SK-N-MC (cell line): ENCODE results near the gene COPB1.

Source experiments
- EZH2 ChIP-seq: fragments of 200-600 bp; sonication (generic); IDR thresholded peaks from one replicate; pipeline ENCODE4 v1.6.1; 2017; ENCODE audit warnings: antibody characterized with exemption
- FOXP2 ChIP-seq: optimal IDR thresholded peaks from 2 replicates; pipeline ENCODE3; 2011; ENCODE audit warnings: mild to moderate bottlenecking, moderate library complexity; ENCODE audit not compliant: insufficient read depth; ENCODE audit errors: extremely low read length, control extremely low read depth
- POLR2AphosphoS5 ChIP-seq: IDR thresholded peaks from 2 replicates; pipeline ENCODE4 v1.6.1; 2012; ENCODE audit warnings: mild to moderate bottlenecking, low read depth, low read length, borderline replicate concordance

DNA sequence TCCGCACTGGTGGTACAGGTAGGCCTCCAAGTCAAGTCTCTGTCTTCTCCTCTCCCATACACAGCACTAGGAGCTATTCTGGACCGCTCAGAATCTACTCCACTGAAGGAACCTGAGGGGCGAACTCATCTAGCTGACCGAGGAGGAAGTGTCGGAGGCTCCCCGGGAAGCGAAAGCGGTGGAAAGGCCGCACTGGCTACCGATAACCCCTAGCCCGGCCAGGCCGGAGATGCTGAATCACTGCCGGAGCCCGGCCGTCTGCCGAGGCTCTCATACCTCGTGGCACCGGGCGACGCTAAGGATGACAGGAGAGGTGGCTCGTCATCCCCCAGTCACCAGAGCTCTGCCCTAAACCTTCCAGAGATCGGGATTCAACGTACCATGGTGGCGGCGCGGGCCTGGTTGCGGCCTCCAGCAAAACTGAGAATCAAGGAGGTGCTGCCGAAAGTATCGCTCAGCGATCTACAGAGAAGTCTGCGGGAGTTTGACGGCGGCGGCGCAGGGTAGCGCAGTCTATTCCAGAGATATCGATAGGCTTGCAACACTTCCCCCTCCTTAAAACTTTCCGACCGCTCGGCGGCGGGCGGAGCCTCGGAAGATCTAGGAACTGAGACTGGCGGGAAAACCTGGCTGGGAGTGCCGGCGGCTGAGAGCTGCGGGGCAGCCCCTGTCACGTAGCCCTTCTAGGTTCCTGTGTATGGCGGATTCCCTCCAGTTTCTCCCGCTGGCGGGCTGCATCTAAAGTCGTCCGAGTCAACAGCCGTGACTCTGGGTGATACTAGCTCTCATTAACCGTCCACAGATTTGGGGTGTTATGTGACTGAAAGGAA lies 20.5 kb upstream of the COPB1 start, which contains the start of gene PSMA1:
- no peak for TF ChIP-seq EZH2
- peak; percentile 62 for TF ChIP-seq FOXP2
- peak; percentile 84 for TF ChIP-seq POLR2AphosphoS5
